NOMO-1 (cell line): ENCODE measurements around the gene HAND2.

ENCODE experiments used
- DNase-seq, 2 experiments: peaks; one replicate each; lab custom pipeline; 2025; ENCODE audit not compliant: unreplicated experiment in 2 of 2; lab: John Stamatoyannopoulos, UW

The HAND2 gene

GRCh38 chr4:173536808-173537429, 6.9 kb upstream of the HAND2 start:
- DNase-seq, result no peak

- no peak for DNase-seq
These were observed 5.9 kb upstream of the HAND2 start for GRCh38 chr4:173535957-173536356.

- DNase-seq, result peak in 1 of 2 experiments; percentile 27
These were observed 5.3 kb upstream of the HAND2 start for GRCh38 chr4:173535165-173535902.

GRCh38 chr4:173534434-173534833, 4.4 kb upstream of the HAND2 start:
- DNase-seq, result no peak

- DNase-seq, result no peak
These were observed 2.9 kb upstream of the HAND2 start for GRCh38 chr4:173532725-173533511.

- DNase-seq, result no peak
These were observed 1.3 kb upstream of the HAND2 start for GRCh38 chr4:173531086-173531965.

GRCh38 chr4:173530326-173531085, 477 bp upstream of the HAND2 start:
- DNase-seq, result no peak

GRCh38 chr4:173528378-173529321, 1.4 kb downstream of the HAND2 start:
- DNase-seq, result no peak

GRCh38 chr4:173527103-173527891, 2.7 kb downstream of the HAND2 start:
- no peak for DNase-seq

- DNase-seq, result no peak
These were observed 3.3 kb downstream of the HAND2 start for GRCh38 chr4:173526724-173527102.

GRCh38 chr4:173526027-173526482, 4.0 kb downstream of the HAND2 start:
- no peak for DNase-seq

GRCh38 chr4:173525118-173526011, 4.7 kb downstream of the HAND2 start:
- DNase-seq, result no peak

- DNase-seq, result no peak
These were observed 5.6 kb downstream of the HAND2 start for GRCh38 chr4:173524218-173525117.

- no peak for DNase-seq
These were observed 7.1 kb downstream of the HAND2 start for GRCh38 chr4:173522951-173523395.

- no peak for DNase-seq
These were observed 7.7 kb downstream of the HAND2 start for GRCh38 chr4:173522160-173522950.
